GM23338 (cell line): Measurements from ENCODE around the gene EGFL7. TPM values are rescaled to one million over a fixed set of nuclear protein-coding genes. Genes with fewer than 3 reads are reported as not detected.

Source experiments
- ATAC-seq: fragments of 200-7000 bp; cut with Tn5 transposase; 3 replicates; pipeline ENCODE4 v1.9.1; 2020
- DNase-seq: peaks from one replicate; pipeline ENCODE4 v3.0.0-alpha.2; 2015; ENCODE audit warnings: low spot score
- H2AFZ ChIP-seq: fragments of 200-600 bp; sonication (generic); 2 replicates; pipeline ENCODE4 v1.8.0; 2016; ENCODE audit warnings: antibody characterized with exemption, mild to moderate bottlenecking, moderate library complexity
- H3F3A ChIP-seq: fragments of 200-600 bp; sonication (generic); replicated peaks from 2 replicates; pipeline ENCODE4 v1.8.0; 2017; ENCODE audit warnings: antibody characterized with exemption, mixed run types, low read depth
- H3K27ac ChIP-seq: fragments of 200-600 bp; sonication (generic); 2 replicates; pipeline ENCODE4 v1.6.1; 2016; ENCODE audit warnings: low read depth
- H3K27me3 ChIP-seq: fragments of 200-600 bp; sonication (generic); 2 replicates; pipeline ENCODE4 v1.8.0; 2016; ENCODE audit warnings: mild to moderate bottlenecking, mixed run types, moderate library complexity; ENCODE audit not compliant: insufficient read depth
- H3K36me3 ChIP-seq: fragments of 200-600 bp; sonication (generic); 2 replicates; pipeline ENCODE4 v1.8.0; 2016; ENCODE audit warnings: mild to moderate bottlenecking; ENCODE audit not compliant: insufficient read depth
- H3K4me1 ChIP-seq: fragments of 200-600 bp; sonication (generic); 2 replicates; pipeline ENCODE4 v1.8.0; 2016; ENCODE audit warnings: mild to moderate bottlenecking, moderate library complexity; ENCODE audit not compliant: insufficient read depth
- H3K4me2 ChIP-seq: fragments of 200-600 bp; sonication (generic); 2 replicates; pipeline ENCODE4 v1.7.1; 2017; ENCODE audit warnings: mixed run types
- H3K4me3 ChIP-seq: fragments of 200-600 bp; sonication (generic); 2 replicates; pipeline ENCODE4 v1.6.1; 2016; ENCODE audit warnings: mixed run types
- H3K79me2 ChIP-seq: fragments of 200-600 bp; sonication (generic); replicated peaks from 2 replicates; pipeline ENCODE4 v1.8.0; 2017; ENCODE audit warnings: mild to moderate bottlenecking; ENCODE audit not compliant: insufficient read depth
- H3K9me2 ChIP-seq: fragments of 200-600 bp; sonication (generic); 2 replicates; pipeline ENCODE4 v1.8.0; 2017; ENCODE audit not compliant: insufficient read depth
- H4K20me1 ChIP-seq: fragments of 200-600 bp; sonication (generic); replicated peaks from 2 replicates; pipeline ENCODE4 v1.8.0; 2017; ENCODE audit warnings: mild to moderate bottlenecking; ENCODE audit not compliant: insufficient read depth
- H3K27ac Mint-ChIP-seq: 2 replicates; pipeline ENCODE4 v1.8.0; 2020; ENCODE audit warnings: inconsistent platforms, mild to moderate bottlenecking, moderate library complexity, mixed read lengths
- H3K27me3 Mint-ChIP-seq: 3 replicates; pipeline ENCODE4 v1.8.0; 2022; ENCODE audit warnings: low read depth, mild to moderate bottlenecking, moderate library complexity, mixed read lengths, inconsistent platforms; ENCODE audit not compliant: insufficient read depth, poor library complexity
- H3K36me3 Mint-ChIP-seq: 3 replicates; pipeline ENCODE4 v1.8.0; 2021; ENCODE audit warnings: low read depth, mild to moderate bottlenecking, inconsistent platforms, moderate library complexity, mixed read lengths
- H3K4me1 Mint-ChIP-seq: 3 replicates; pipeline ENCODE4 v1.8.0; 2020; ENCODE audit warnings: mild to moderate bottlenecking, inconsistent platforms, mixed read lengths
- H3K4me3 Mint-ChIP-seq: 3 replicates; pipeline ENCODE4 v1.8.0; 2021; ENCODE audit warnings: moderate library complexity, mild to moderate bottlenecking, inconsistent platforms, mixed read lengths
- H3K9me3 Mint-ChIP-seq: 3 replicates; pipeline ENCODE4 v1.8.0; 2020; ENCODE audit warnings: moderate library complexity, mild to moderate bottlenecking, inconsistent platforms, mixed read lengths
- CTCF ChIP-seq, 2 experiments: fragments of 200-600 bp in 1 of 2; sonication (generic) in 1 of 2; conservative IDR thresholded peaks; 2 replicates each; pipeline versions ENCODE4 v1.5.1 to v1.6.1; 2016 to 2017; ENCODE audit warnings: antibody characterized with exemption in 2 of 2, low read depth in 2 of 2, mild to moderate bottlenecking in 2 of 2, moderate library complexity in 1 of 2
- ETS1 ChIP-seq: IDR thresholded peaks from 2 replicates; pipeline ENCODE4 v1.6.1; 2016; ENCODE audit warnings: antibody characterized with exemption
- NANOG ChIP-seq: IDR thresholded peaks from 2 replicates; pipeline ENCODE4 v1.6.1; 2016; ENCODE audit warnings: antibody characterized with exemption, borderline replicate concordance
- REST ChIP-seq: IDR thresholded peaks from one replicate; pipeline ENCODE4 v1.6.1; 2018; ENCODE audit warnings: antibody characterized with exemption; ENCODE audit not compliant: unreplicated experiment
- ZNF462 ChIP-seq: fragments of 250-450 bp; sonication (Bioruptor Pico); IDR thresholded peaks from 2 replicates; pipeline ENCODE4 v1.5.0; 2020; ENCODE audit warnings: mild to moderate bottlenecking, moderate library complexity
- polyA plus RNA-seq: library from polyadenylated mRNA; unstranded; fragments of >200 nt; fragmentation: Nextera tagmentation; extraction: Ambion mirVana; gene quantifications from 2 replicates; pipeline ENCODE4 v1.2.1, GENCODE V29; 2016
- total RNA-seq: library from RNA; depleted of rRNA; stranded (reverse); fragments of >200 nt; shearing (Covaris generic); gene quantifications from 2 replicates; pipeline ENCODE4 v1.2.3, GENCODE V29; 2014

EGFL7 gene
- total and polyA plus RNA-seq, 2 experiments from 2014 or later, result 44.4 to 60.8 TPM

- Mint-ChIP-seq H3K27me3 (peaks cover 8% of the 10 kb centered on the region), H3K27ac (no peak overlapping the region), H3K36me3 (no peaks in the 10 kb centered on the region), H3K9me3 (no peaks in the 10 kb centered on the region), H3K4me3 (no peak overlapping the region), H3K4me1 (peaks cover 5% of the 10 kb centered on the region)
- no peaks in the 10 kb centered on the region for H3F3A ChIP-seq
- ATAC-seq, result no peak
- no peak overlapping the region for H3K4me2 ChIP-seq
- no peaks in the 10 kb centered on the region for H3K36me3 ChIP-seq
- no peaks in the 10 kb centered on the region for H3K27me3 ChIP-seq
- no peak overlapping the region for H3K27ac ChIP-seq
- DNase-seq, result no peak
- no peaks in the 10 kb centered on the region for H3K9me2 ChIP-seq
- H3K79me2 ChIP-seq, result no peaks in the 10 kb centered on the region
- TF ChIP-seq ZNF462 (no peak), CTCF (conservative IDR thresholded peaks at IDR 0.05; ENCODE audit: low read depth in 2 of 2) (no peak), REST (no peak), ETS1 (no peak), NANOG (no peak)
- no peaks in the 10 kb centered on the region for H4K20me1 ChIP-seq
- no peak overlapping the region for H2AFZ ChIP-seq
- H3K4me3 ChIP-seq, result no peak overlapping the region
- H3K4me1 ChIP-seq, result no peaks in the 10 kb centered on the region
These were observed 44.8 kb upstream of the EGFL7 start for GRCh38 chr9:136617746-136618579.
